Gastroesophageal sphincter (tissue), 3 donors: Measurements from ENCODE around the gene ADAM10.

Source experiments
- POLR2A ChIP-seq, 2 donors: fragments of 450-650 bp; IDR thresholded peaks; one replicate each; pipeline ENCODE4 v1.6.1; 2017; ENCODE audit warnings: antibody characterized with exemption in 2 of 2, mild to moderate bottlenecking in 2 of 2, moderate library complexity in 1 of 2
- TF ChIP-seq, protein P1 (sequence below), 4 experiments: fragments of 200-600 bp in 2 of 4; fragments of 450-650 bp in 2 of 4; sonication (generic) in 1 of 4; IDR thresholded peaks; one replicate each; pipeline ENCODE4 v1.5.1; 2017 to 2019; ENCODE audit warnings: antibody characterized with exemption in 4 of 4, mild to moderate bottlenecking in 2 of 4, moderate library complexity in 2 of 4

DNA sequence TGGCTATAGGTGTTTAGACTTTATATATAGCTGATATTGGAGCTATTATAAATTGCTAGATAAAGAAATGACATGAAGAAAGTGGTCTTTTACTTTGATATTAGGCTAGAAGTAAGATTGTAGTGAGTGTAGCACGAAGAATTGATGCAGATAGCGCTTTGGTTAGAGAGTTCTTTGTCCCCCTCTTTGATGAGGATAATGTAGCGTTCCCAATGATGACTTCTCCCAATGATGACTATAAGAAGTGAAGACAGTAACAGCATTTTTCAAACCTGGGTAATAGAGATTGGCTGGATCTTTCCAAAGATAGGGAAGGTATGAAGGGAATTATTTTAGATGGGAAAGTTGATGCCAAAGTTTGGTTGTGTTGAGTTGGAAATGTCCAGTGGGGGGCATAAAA, 25.9 kb upstream of the ADAM10 start:
- TF ChIP-seq, protein P1, sequence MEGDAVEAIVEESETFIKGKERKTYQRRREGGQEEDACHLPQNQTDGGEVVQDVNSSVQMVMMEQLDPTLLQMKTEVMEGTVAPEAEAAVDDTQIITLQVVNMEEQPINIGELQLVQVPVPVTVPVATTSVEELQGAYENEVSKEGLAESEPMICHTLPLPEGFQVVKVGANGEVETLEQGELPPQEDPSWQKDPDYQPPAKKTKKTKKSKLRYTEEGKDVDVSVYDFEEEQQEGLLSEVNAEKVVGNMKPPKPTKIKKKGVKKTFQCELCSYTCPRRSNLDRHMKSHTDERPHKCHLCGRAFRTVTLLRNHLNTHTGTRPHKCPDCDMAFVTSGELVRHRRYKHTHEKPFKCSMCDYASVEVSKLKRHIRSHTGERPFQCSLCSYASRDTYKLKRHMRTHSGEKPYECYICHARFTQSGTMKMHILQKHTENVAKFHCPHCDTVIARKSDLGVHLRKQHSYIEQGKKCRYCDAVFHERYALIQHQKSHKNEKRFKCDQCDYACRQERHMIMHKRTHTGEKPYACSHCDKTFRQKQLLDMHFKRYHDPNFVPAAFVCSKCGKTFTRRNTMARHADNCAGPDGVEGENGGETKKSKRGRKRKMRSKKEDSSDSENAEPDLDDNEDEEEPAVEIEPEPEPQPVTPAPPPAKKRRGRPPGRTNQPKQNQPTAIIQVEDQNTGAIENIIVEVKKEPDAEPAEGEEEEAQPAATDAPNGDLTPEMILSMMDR (IDR thresholded peaks at IDR 0.05) = no peak
- no peak for TF ChIP-seq POLR2A (IDR thresholded peaks at IDR 0.05)
